Heart right ventricle (tissue), 16 donors: Measurements from ENCODE around the gene ARHGEF12. TPM values are rescaled to one million over a fixed set of nuclear protein-coding genes. Genes with fewer than 3 reads are reported as not detected.

Experiments used
- ATAC-seq, 8 donors: fragments of 200-7000 bp; cut with Tn5 transposase; one replicate each; pipeline ENCODE4 v1.9.1; 2020; ENCODE audit warnings: mild to moderate bottlenecking in 8 of 8, moderate library complexity in 8 of 8, moderate number of reproducible peaks in 1 of 8
- DNase-seq, 2 donors: peaks; one replicate each; pipeline ENCODE4 v3.0.0-alpha.2; 2020
- H3K27ac ChIP-seq, 10 donors: fragments of 200-600 bp; sonication (generic) in 2 of 10; one replicate each; pipeline versions ENCODE4 v1.5.0 to v1.8.0; 2020 to 2022; ENCODE audit warnings: mild to moderate bottlenecking in 3 of 10
- H3K27me3 ChIP-seq, 7 donors: fragments of 200-600 bp; one replicate each; pipeline ENCODE4 v1.8.0; 2021 to 2022; ENCODE audit warnings: mild to moderate bottlenecking in 2 of 7
- H3K36me3 ChIP-seq, 9 donors: fragments of 200-600 bp; sonication (generic) in 1 of 9; one replicate each; pipeline versions ENCODE4 v1.5.0 to v1.8.0; 2020 to 2022; ENCODE audit warnings: mild to moderate bottlenecking in 2 of 9
- H3K4me1 ChIP-seq, 9 donors: fragments of 200-600 bp; sonication (generic) in 1 of 9; one replicate each; pipeline versions ENCODE4 v1.5.0 to v1.8.0; 2020 to 2022; ENCODE audit warnings: mild to moderate bottlenecking in 4 of 9
- H3K4me3 ChIP-seq, 10 donors: fragments of 200-600 bp; sonication (generic) in 2 of 10; one replicate each; pipeline versions ENCODE4 v1.5.0 to v1.8.0; 2020 to 2022; ENCODE audit warnings: mild to moderate bottlenecking in 7 of 10, moderate library complexity in 2 of 10
- H3K9me3 ChIP-seq, 11 donors: fragments of 200-600 bp in 10 of 11; sonication (generic) in 2 of 11; one replicate each; pipeline versions ENCODE4 v1.5.0 to v1.8.0; 2013 to 2022; ENCODE audit warnings: mild to moderate bottlenecking in 2 of 11, control low read depth in 1 of 11, moderate library complexity in 1 of 11
- WGBS, 2 donors: extraction: QIAGEN DNeasy Blood & Tissue Kit; methylation state at CpG; one replicate each; pipeline ENCODE4 v1.1.7; 2013; ENCODE audit warnings: inconsistent platforms in 1 of 2; 5-methylcytosine and 5-hydroxymethylcytosine counted together
- intact Hi-C, 10 donors: fragments of 100-400 bp; cut with DNase I; formaldehyde crosslinking; loops; one replicate each; pipeline versions ENCODE4 v1.11.1 to v1.14.2; 2022
- polyA plus RNA-seq, 2 donors: library from polyadenylated mRNA; stranded (reverse); fragments of 200-250 nt; gene quantifications; one replicate each; pipeline ENCODE4 v1.2.3, GENCODE V29; 2013
- total RNA-seq, 10 donors: library from RNA; stranded (reverse); fragmentation: NEBNext Ultra II Directional in 3 of 10; extraction: Animal tissue kit (Norgen Biotek cat#: 25700) in 3 of 10; gene quantifications; one replicate each; pipeline versions ENCODE4 v1.2.1 to v1.2.4, GENCODE V29; 2021 to 2023
- TF ChIP-seq, protein P1 (sequence below), 9 donors: fragments of 200-600 bp; sonication (generic) in 2 of 9; IDR thresholded peaks; one replicate each; pipeline versions ENCODE4 v1.5.0 to v1.8.0; 2021 to 2022; ENCODE audit warnings: antibody characterized with exemption in 9 of 9, mild to moderate bottlenecking in 5 of 9, moderate library complexity in 1 of 9
- donor health status: Arrhythmogenic right ventricular cardiomyopathy.
- donor health status: ischemic (EF 13 %, LVEDD 7.1; RV severe dilation, severe dysfunction).
- donor health status: healthy with polysubstance abuse.
- donor health status: DM: no; HTN: yes; CAD: no.
- donor health status: DM: no; HTN: no; CAD: no.
- donor health status: ischemic (EF 25% LVEDD 6.9; RV normal size, moderate dysfunction).
- donor health status: ischemic (EF 25% LVEDD 5.7; RV mildly dilated, moderate dysfunction).
- donor health status: healthy.
- donor health status: DM: yes; HTN: yes; CAD: no.
- donor health status: Ischemic cardiomyopathy.
- donor health status: ischemic (EF 35%, LVEDD 5.7; RV mildly dilated, moderate dysfunction).
- donor health status: nonischemic (EF 11% LVEDD 7.7; RV severe dilation, severe dysfunction).
- donor health status: DM: yes; HTN: yes; CAD: no.
- donor health status: PGD.
- donor health status: ischemic (EF 29% LVEDD 5.4; RV normal size, mild dysfunction).
- donor health status: nonischemic (EF 23%, LVEDD 6.1; RV moderate dilation, normal function).

ARHGEF12 gene
- total and polyA plus RNA-seq, 12 donors, result 20.0 to 155 (median 110) TPM

DNA sequence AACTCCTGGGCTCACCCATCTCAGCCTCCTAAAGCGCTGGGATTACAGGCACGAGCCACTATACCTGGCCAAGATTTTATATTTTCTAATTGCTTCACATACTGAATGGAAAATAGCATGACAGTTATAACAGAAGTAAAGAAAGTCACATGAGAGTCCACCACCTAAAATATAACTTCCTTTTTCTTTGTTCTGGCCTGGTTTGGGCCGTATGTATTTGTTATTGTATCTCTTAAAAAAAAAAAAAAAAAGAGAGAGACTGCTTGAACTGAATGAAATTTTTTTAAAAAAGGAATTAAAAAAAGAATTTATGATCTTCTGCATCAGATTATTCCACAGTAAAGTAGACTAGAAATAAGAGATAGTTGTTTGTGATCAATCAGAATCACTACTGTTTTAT, 89.3 kb downstream of the ARHGEF12 start:
- TF ChIP-seq, protein P1, sequence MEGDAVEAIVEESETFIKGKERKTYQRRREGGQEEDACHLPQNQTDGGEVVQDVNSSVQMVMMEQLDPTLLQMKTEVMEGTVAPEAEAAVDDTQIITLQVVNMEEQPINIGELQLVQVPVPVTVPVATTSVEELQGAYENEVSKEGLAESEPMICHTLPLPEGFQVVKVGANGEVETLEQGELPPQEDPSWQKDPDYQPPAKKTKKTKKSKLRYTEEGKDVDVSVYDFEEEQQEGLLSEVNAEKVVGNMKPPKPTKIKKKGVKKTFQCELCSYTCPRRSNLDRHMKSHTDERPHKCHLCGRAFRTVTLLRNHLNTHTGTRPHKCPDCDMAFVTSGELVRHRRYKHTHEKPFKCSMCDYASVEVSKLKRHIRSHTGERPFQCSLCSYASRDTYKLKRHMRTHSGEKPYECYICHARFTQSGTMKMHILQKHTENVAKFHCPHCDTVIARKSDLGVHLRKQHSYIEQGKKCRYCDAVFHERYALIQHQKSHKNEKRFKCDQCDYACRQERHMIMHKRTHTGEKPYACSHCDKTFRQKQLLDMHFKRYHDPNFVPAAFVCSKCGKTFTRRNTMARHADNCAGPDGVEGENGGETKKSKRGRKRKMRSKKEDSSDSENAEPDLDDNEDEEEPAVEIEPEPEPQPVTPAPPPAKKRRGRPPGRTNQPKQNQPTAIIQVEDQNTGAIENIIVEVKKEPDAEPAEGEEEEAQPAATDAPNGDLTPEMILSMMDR (IDR thresholded peaks at IDR 0.05), result no peak
- no peaks in the 10 kb centered on the region for H3K9me3 ChIP-seq
- ATAC-seq, result no peak
- WGBS, 2 donors, result 73 to 77% methylated on average over 3 of the region's 3 CpGs
- no peak overlapping the region for H3K27ac ChIP-seq
- peaks cover 0 to 18% (median 0%) of the 10 kb centered on the region in 9 donors for H3K4me1 ChIP-seq
- DNase-seq, result no peak
- no peaks in the 10 kb centered on the region for H3K27me3 ChIP-seq
- H3K4me3 ChIP-seq, result no peak overlapping the region
- intact Hi-C loops, result loop anchor here in 1 of 10 donors (10.0 kb wide), 1 partner anchor 81 kb away; no protein-coding TSS in a partner anchor
- peaks cover 0 to 98% (median 15%) of the 10 kb centered on the region in 9 donors for H3K36me3 ChIP-seq

DNA sequence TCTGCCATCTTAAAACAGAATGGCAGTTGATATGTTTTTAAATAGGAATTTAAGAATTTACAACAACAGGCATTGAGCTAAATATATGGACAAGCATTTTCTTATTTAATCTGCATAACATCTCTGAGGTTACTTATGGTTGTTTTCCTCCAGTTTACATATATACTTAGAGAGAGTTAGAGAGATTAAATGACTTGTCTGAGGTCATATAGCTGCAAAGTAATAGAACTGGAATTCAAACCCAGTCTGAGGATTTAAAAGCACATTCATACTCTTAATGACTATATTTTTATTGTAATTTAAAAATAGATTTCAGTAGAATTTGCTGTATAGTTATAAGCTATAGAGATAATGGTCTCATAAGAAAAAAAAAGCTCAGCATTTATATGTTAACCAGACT, 93.9 kb downstream of the ARHGEF12 start:
- Histone ChIP-seq H3K4me1 (peaks cover 0 to 37% (median 22%) of the 10 kb centered on the region in 9 donors), H3K9me3 (no peaks in the 10 kb centered on the region), H3K36me3 (peaks cover 0 to 90% (median 9%) of the 10 kb centered on the region in 9 donors), H3K27ac (peak overlapping the region in 3 of 10 donors; percentile 27 to 84 (median 27)), H3K27me3 (no peaks in the 10 kb centered on the region), H3K4me3 (no peak overlapping the region)
- no peak for DNase-seq
- no peak for ATAC-seq
- TF ChIP-seq, protein P1 (IDR thresholded peaks at IDR 0.05), result no peak
- intact Hi-C loops, result loop anchor here in 6 of 10 donors (5.0 to 10.0 kb wide), 3 partner anchors 55 to 95 kb away; partner anchors contain the start of gene ARHGEF12 (in 5 of the 6)

DNA sequence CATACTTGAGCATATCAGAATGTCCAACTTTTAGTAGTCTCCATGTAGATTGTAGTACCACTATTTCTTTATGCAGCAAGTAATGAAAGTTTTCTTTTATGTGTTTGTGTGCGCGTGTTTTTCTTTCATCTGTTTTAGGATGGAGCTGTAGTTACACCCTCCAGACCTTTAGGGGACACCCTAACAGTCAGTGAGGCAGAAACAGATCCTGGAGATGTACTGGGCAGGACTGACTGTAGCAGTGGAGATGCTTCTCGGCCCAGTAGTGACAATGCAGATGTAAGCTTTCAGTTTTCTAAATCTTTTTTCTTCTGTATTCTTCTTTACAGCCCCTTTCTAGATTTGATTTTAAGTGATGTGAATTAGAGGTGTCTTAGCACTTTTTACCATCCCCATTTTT, 95.4 kb downstream of the ARHGEF12 start:
- Histone ChIP-seq H3K27ac (peak overlapping the region in 8 of 10 donors; percentile 19 to 84 (median 74)), H3K4me1 (peaks cover 0 to 30% (median 22%) of the 10 kb centered on the region in 9 donors), H3K9me3 (no peaks in the 10 kb centered on the region), H3K4me3 (no peak overlapping the region), H3K27me3 (no peaks in the 10 kb centered on the region), H3K36me3 (peaks cover 0 to 94% (median 11%) of the 10 kb centered on the region in 9 donors)
- DNase-seq (no peak), ATAC-seq (peak; percentile 60 to 79 (median 76))
- 83 to 86% methylated on average over 3 of the region's 3 CpGs for WGBS, 2 donors
- intact Hi-C loops, result loop anchor here in 9 of 10 donors (1.0 to 10.0 kb wide), 6 partner anchors 53 to 97 kb away; partner anchors contain the start of gene ARHGEF12 (in 6 of the 9)
- TF ChIP-seq, protein P1 (IDR thresholded peaks at IDR 0.05), result peak in 7 of 9 donors; percentile 8 to 47 (median 29)

DNA sequence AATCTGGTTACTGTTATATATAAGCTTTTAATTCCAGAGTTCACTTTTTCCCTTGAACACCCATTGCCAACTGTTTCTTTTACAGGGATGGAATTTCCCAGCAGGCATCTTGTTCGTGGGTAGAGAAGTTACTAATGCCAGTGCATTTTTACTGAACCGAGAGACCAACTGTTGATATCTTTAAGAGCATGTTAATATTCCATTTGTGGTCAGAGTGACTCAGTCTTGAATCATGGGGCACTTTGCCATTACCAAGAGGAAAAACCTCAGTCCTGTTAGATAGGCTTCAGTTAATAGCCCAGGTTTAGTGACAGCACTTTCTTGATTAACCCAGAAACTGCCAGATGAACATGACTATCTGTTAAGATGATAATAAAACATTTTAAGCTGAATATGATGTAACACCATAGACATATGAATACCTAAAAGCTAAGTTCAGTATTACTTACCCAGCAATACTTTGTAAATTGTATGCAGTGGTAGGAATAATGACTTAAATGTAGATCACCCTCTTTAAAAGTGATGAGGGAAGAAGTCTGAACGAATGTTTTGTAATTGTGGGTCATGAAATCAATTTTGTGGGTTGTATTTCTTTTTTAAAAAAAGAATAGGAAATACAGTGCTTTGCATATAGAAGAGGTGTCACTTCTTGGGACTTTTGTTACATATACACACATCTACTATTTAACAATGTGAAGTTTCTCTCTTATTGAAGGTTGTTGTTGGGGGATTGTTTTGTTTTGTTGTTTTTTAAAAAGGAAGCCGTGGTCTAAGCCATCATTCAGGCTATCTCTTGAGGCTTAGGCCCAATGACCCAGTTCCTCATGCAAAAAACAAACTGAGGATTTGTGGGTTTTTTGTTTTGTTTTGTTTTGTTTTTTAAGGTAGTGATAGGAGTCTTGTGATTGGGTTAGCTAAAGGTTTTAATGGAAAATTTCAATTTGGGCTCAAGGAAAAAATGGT, 96.1 kb downstream of the ARHGEF12 start:
- no peaks in the 10 kb centered on the region for H3K9me3 ChIP-seq
- 38 to 41% methylated on average over 4 of the region's 4 CpGs for WGBS, 2 donors
- H3K27me3 ChIP-seq, result no peaks in the 10 kb centered on the region
- DNase-seq, result peak in 1 of 2 donors; percentile 64
- H3K4me3 ChIP-seq, result no peak overlapping the region
- peaks cover 0 to 95% (median 13%) of the 10 kb centered on the region in 9 donors for H3K36me3 ChIP-seq
- ATAC-seq, result peak; percentile 88 to 97 (median 94)
- intact Hi-C loops, result loop anchor here in 9 of 10 donors (1.0 to 10.0 kb wide), 6 partner anchors 52 to 98 kb away; partner anchors contain the start of gene ARHGEF12 (in 6 of the 9)
- H3K4me1 ChIP-seq, result peaks cover 0 to 30% (median 22%) of the 10 kb centered on the region in 9 donors
- TF ChIP-seq, protein P1 (IDR thresholded peaks at IDR 0.05), result no peak
- H3K27ac ChIP-seq, result peak overlapping the region in 8 of 10 donors; percentile 34 to 84 (median 74)
